HepG2 (cell line): Measurements from ENCODE around the gene ENO3. TPM values are rescaled to one million over a fixed set of nuclear protein-coding genes. Genes with fewer than 3 reads are reported as not detected.
A peak's percentile ranks its signal among the peaks of the same experiment; 100 is the strongest.

Experiments used
- DR1 ChIP-seq: sonication (generic); formaldehyde crosslinking; IDR thresholded peaks from 2 replicates; pipeline ENCODE4 v1.8.0; 2021; ENCODE audit warnings: mild to moderate bottlenecking, missing genetic modification reagents, inconsistent platforms
- ELF1 ChIP-seq: sonication (generic); formaldehyde crosslinking; IDR thresholded peaks from 2 replicates; pipeline ENCODE4 v1.4.0; 2020; ENCODE audit warnings: missing genetic modification reagents
- ERF ChIP-seq: IDR thresholded peaks from 2 replicates; pipeline ENCODE4 v1.6.1; 2018; ENCODE audit warnings: missing biosample characterization, missing genetic modification reagents
- MED13 ChIP-seq: sonication (generic); formaldehyde crosslinking; IDR thresholded peaks from 2 replicates; pipeline ENCODE4 v1.5.0; 2020; ENCODE audit warnings: missing genetic modification reagents
- RBM39 ChIP-seq: fragments of 200-400 bp; formaldehyde crosslinking; IDR thresholded peaks from one replicate; pipeline ENCODE4 v1.6.1; 2018; ENCODE audit warnings: antibody characterized with exemption, mild to moderate bottlenecking, low read depth, low read length; ENCODE audit not compliant: poor library complexity, severe bottlenecking
- ZNF343 ChIP-seq: sonication (generic); formaldehyde crosslinking; IDR thresholded peaks from 2 replicates; pipeline ENCODE4 v1.4.0; 2020; ENCODE audit warnings: mild to moderate bottlenecking, missing genetic modification reagents
- polyA plus RNA-seq, 8 experiments: library from polyadenylated mRNA; depleted of rRNA in 3 of 8; stranded (reverse) in 7 of 8; unstranded in 1 of 8; fragments of >200 nt; fragmentation: Illumina TruSeq in 4 of 8; extraction: Trizol in 4 of 8; gene quantifications; 2 replicates each; pipeline versions ENCODE4 v1.2.1 to v1.2.3, GENCODE V29; 2011 to 2016; ENCODE audit warnings: low read depth in 4 of 8, missing spikeins in 1 of 8, mixed read lengths in 1 of 8; ENCODE audit not compliant: insufficient read depth in 1 of 8
- total RNA-seq, 5 experiments: library from RNA; depleted of rRNA; stranded (reverse); fragments of >200 nt; fragmentation: Illumina TruSeq; extraction: Trizol; gene quantifications; 2 replicates each; pipeline ENCODE4 v1.2.3, GENCODE V29; 2016; ENCODE audit warnings: low read depth in 1 of 5
- TF ChIP-seq, protein P1 (sequence below): sonication (generic); formaldehyde crosslinking; IDR thresholded peaks from one replicate; pipeline ENCODE4 v1.5.1; 2020; ENCODE audit warnings: mild to moderate bottlenecking, missing genetic modification reagents; ENCODE audit errors: not compliant biosample characterization
- TF ChIP-seq, protein P2 (sequence below): sonication (generic); formaldehyde crosslinking; IDR thresholded peaks from 2 replicates; pipeline ENCODE4 v1.4.0; 2020; ENCODE audit warnings: missing genetic modification reagents; ENCODE audit errors: not compliant biosample characterization
- TF ChIP-seq, protein P3 (sequence below): sonication (generic); formaldehyde crosslinking; IDR thresholded peaks from 2 replicates; pipeline ENCODE4 v1.8.1; 2022; ENCODE audit warnings: mild to moderate bottlenecking, missing genetic modification reagents

ENO3 gene
- total and polyA plus RNA-seq, 2 of the 13 experiments (the other 11 are each of a cell fraction or from before 2014, with no cell fraction given), result 59.8 to 69.8 TPM

DNA sequence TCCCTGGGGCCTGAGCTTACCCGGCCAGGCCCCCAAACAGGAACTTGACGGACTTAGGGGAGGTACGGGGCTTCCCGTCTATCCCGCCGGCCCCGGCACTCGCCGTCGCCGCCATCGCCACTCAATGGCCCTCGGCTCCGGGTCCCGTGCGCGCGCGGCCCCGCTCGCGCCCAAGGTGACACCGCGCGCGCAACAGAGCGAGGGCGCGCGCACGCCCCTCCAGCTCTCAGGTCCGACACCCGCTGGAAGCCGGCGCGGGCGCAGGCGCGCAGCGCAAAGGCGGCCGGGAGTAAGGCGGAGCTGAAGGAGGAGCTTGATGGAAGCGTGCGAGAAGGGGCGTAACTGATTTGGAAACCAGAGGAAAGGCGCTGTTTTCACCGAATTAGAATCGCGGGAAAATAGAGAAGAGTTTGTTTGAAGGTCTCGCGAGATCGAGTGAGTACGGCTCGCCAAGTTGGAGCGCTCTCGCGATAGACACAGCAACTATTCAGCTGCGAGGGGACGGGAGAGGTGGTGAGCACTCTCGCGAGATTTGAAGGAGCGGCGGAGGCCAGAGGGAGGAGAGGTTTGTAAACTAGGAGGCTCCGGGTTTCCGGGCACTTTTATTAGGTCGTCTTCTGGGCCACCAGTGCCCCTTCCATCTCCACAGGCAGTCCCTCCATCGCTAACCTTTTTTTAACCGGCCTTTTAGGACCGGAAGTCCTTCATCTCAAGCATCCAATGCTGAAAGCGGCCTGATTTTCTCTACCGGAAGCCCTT is 10.9 kb upstream of the ENO3 start, which contains the start of the genes RNF167 and SLC25A11 (continued):
- TF ChIP-seq, protein P1, sequence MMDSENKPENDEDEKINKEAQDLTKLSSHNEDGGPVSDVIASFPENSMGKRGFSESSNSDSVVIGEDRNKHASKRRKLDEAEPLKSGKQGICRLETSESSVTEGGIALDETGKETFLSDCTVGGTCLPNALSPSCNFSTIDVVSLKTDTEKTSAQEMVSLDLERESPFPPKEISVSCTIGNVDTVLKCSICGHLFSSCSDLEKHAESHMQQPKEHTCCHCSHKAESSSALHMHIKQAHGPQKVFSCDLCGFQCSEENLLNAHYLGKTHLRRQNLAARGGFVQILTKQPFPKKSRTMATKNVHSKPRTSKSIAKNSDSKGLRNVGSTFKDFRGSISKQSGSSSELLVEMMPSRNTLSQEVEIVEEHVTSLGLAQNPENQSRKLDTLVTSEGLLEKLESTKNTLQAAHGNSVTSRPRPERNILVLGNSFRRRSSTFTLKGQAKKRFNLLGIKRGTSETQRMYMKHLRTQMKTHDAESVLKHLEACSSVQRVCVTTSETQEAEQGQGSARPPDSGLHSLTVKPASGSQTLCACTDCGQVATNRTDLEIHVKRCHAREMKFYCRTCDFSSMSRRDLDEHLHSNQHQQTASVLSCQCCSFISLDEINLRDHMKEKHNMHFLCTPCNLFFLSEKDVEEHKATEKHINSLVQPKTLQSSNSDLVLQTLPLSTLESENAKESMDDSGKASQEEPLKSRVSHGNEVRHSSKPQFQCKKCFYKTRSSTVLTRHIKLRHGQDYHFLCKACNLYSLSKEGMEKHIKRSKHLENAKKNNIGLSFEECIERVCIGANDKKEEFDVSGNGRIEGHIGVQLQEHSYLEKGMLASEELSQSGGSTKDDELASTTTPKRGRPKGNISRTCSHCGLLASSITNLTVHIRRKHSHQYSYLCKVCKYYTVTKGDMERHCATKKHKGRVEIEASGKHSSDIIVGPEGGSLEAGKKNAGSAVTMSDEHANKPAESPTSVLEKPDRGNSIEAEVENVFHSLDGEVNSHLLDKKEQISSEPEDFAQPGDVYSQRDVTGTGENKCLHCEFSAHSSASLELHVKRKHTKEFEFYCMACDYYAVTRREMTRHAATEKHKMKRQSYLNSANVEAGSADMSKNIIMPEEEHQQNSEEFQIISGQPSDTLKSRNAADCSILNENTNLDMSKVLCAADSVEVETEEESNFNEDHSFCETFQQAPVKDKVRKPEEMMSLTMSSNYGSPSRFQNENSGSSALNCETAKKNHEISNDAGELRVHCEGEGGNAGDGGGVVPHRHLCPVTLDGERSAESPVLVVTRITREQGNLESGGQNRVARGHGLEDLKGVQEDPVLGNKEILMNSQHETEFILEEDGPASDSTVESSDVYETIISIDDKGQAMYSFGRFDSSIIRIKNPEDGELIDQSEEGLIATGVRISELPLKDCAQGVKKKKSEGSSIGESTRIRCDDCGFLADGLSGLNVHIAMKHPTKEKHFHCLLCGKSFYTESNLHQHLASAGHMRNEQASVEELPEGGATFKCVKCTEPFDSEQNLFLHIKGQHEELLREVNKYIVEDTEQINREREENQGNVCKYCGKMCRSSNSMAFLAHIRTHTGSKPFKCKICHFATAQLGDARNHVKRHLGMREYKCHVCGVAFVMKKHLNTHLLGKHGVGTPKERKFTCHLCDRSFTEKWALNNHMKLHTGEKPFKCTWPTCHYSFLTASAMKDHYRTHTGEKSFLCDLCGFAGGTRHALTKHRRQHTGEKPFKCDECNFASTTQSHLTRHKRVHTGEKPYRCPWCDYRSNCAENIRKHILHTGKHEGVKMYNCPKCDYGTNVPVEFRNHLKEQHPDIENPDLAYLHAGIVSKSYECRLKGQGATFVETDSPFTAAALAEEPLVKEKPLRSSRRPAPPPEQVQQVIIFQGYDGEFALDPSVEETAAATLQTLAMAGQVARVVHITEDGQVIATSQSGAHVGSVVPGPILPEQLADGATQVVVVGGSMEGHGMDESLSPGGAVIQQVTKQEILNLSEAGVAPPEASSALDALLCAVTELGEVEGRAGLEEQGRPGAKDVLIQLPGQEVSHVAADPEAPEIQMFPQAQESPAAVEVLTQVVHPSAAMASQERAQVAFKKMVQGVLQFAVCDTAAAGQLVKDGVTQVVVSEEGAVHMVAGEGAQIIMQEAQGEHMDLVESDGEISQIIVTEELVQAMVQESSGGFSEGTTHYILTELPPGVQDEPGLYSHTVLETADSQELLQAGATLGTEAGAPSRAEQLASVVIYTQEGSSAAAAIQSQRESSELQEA, result peak; percentile 19
- TF ChIP-seq, protein P2, sequence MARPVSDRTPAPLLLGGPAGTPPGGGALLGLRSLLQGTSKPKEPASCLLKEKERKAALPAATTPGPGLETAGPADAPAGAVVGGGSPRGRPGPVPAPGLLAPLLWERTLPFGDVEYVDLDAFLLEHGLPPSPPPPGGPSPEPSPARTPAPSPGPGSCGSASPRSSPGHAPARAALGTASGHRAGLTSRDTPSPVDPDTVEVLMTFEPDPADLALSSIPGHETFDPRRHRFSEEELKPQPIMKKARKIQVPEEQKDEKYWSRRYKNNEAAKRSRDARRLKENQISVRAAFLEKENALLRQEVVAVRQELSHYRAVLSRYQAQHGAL (CRISPR knock-in tag), result no peak
- TF ChIP-seq DR1 (peak; percentile 58), ELF1 (CRISPR knock-in tag) (no peak; the same call in none of the 2 replicates), RBM39 (peak; percentile 25), MED13 (CRISPR knock-in tag) (peak; percentile 71; the same call in 1 of the 2 replicates), ZNF343 (CRISPR knock-in tag) (0 out of 2 replicates have a peak, but pooled peaks have one; percentile 13), ERF (0 out of 2 replicates have a peak, but pooled peaks have one; percentile 22)
- TF ChIP-seq, protein P3, sequence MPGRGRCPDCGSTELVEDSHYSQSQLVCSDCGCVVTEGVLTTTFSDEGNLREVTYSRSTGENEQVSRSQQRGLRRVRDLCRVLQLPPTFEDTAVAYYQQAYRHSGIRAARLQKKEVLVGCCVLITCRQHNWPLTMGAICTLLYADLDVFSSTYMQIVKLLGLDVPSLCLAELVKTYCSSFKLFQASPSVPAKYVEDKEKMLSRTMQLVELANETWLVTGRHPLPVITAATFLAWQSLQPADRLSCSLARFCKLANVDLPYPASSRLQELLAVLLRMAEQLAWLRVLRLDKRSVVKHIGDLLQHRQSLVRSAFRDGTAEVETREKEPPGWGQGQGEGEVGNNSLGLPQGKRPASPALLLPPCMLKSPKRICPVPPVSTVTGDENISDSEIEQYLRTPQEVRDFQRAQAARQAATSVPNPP (CRISPR knock-in tag), result no peak
